HepG2 (cell line): Measurements from ENCODE around the gene MARCHF2. TPM values are rescaled to one million over a fixed set of nuclear protein-coding genes. Genes with fewer than 3 reads are reported as not detected.

ENCODE experiments used
- HOXA5 ChIP-seq: sonication (generic); formaldehyde crosslinking; IDR thresholded peaks from 2 replicates; pipeline ENCODE4 v1.4.0; 2020; ENCODE audit warnings: missing genetic modification reagents
- RAD51 ChIP-seq: fragments of 450-650 bp; IDR thresholded peaks from 2 replicates; pipeline ENCODE4 v1.6.1; 2016; ENCODE audit warnings: borderline replicate concordance
- TCF12 ChIP-seq, 2 experiments: fragments of 450-650 bp in 1 of 2; sonication (generic) in 1 of 2; formaldehyde crosslinking in 1 of 2; IDR thresholded peaks; 2 replicates each; pipeline versions ENCODE4 v1.6.1 to v1.8.0; 2017 to 2022; ENCODE audit warnings: antibody characterized with exemption in 1 of 2, mild to moderate bottlenecking in 1 of 2, missing genetic modification reagents in 1 of 2, moderate library complexity in 1 of 2
- TCF7L2 ChIP-seq: IDR thresholded peaks from 2 replicates; pipeline ENCODE4 v1.6.1; 2011; ENCODE audit warnings: mild to moderate bottlenecking, low read depth, low read length, moderate library complexity
- ZNF547 ChIP-seq: sonication (generic); formaldehyde crosslinking; IDR thresholded peaks from 2 replicates; pipeline ENCODE4 v1.5.1; 2020; ENCODE audit warnings: mild to moderate bottlenecking, missing genetic modification reagents
- polyA plus RNA-seq, 8 experiments: library from polyadenylated mRNA; depleted of rRNA in 3 of 8; stranded (reverse) in 7 of 8; unstranded in 1 of 8; fragments of >200 nt; fragmentation: Illumina TruSeq in 4 of 8; extraction: Trizol in 4 of 8; gene quantifications; 2 replicates each; pipeline versions ENCODE4 v1.2.1 to v1.2.3, GENCODE V29; 2011 to 2016; ENCODE audit warnings: low read depth in 4 of 8, missing spikeins in 1 of 8, mixed read lengths in 1 of 8; ENCODE audit not compliant: insufficient read depth in 1 of 8
- total RNA-seq, 5 experiments: library from RNA; depleted of rRNA; stranded (reverse); fragments of >200 nt; fragmentation: Illumina TruSeq; extraction: Trizol; gene quantifications; 2 replicates each; pipeline ENCODE4 v1.2.3, GENCODE V29; 2016; ENCODE audit warnings: low read depth in 1 of 5
- TF ChIP-seq, protein P1 (sequence below): sonication (generic); formaldehyde crosslinking; IDR thresholded peaks from 2 replicates; pipeline ENCODE4 v1.5.1; 2020; ENCODE audit warnings: mild to moderate bottlenecking, missing genetic modification reagents, borderline replicate concordance
- TF ChIP-seq, protein P2 (sequence below): sonication (generic); formaldehyde crosslinking; IDR thresholded peaks from 2 replicates; pipeline ENCODE4 v1.4.0; 2020; ENCODE audit warnings: low read depth, missing genetic modification reagents
- TF ChIP-seq, protein P3 (sequence below): IDR thresholded peaks from 2 replicates; pipeline ENCODE4 v1.6.1; 2016; ENCODE audit warnings: low read depth
- TF ChIP-seq, protein P4 (sequence below), 2 experiments: IDR thresholded peaks; 2 replicates each; pipeline ENCODE4 v1.6.1; 2011 to 2012; ENCODE audit warnings: low read length in 2 of 2, borderline replicate concordance in 1 of 2, low read depth in 1 of 2, mild to moderate bottlenecking in 1 of 2, moderate library complexity in 1 of 2
- TF ChIP-seq, protein P5 (sequence below): IDR thresholded peaks from 2 replicates; pipeline ENCODE4 v1.6.1; 2016; ENCODE audit warnings: missing biosample characterization, missing genetic modification reagents, low read depth
- TF ChIP-seq, protein P6 (sequence below): sonication (generic); formaldehyde crosslinking; IDR thresholded peaks from 2 replicates; pipeline ENCODE4 v1.4.0; 2020; ENCODE audit warnings: missing genetic modification reagents, borderline replicate concordance

MARCHF2 gene
- total and polyA plus RNA-seq, 2 of the 13 experiments (the other 11 are each of a cell fraction or from before 2014, with no cell fraction given), result 12.7 to 13.0 TPM

DNA sequence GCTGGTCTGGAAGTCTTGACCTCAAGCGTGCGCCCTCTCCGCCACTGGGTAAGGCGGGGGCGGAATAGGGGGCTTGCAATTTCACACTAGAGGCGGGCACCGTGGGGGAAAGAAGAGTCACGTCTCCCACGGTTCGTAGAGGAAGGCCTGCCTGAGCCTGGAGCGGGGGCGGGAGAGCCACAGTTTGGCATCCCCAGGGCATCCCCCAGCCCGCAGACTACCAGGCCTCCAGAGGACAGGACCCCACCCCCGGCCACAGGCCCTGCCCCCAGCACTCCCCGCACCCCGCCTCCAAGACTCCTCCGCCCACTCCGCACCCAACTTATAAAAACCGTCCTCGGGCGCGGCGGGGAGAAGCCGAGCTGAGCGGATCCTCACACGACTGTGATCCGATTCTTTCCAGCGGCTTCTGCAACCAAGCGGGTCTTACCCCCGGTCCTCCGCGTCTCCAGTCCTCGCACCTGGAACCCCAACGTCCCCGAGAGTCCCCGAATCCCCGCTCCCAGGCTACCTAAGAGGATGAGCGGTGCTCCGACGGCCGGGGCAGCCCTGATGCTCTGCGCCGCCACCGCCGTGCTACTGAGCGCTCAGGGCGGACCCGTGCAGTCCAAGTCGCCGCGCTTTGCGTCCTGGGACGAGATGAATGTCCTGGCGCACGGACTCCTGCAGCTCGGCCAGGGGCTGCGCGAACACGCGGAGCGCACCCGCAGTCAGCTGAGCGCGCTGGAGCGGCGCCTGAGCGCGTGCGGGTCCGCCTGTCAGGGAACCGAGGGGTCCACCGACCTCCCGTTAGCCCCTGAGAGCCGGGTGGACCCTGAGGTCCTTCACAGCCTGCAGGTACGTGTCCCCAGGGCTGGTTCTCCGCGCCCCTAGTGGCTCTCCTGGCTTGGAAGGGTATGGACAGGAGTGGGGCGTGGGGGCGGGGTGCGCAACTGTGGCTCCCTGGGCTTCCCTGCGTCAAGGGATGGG, 49.0 kb upstream of the MARCHF2 start, which contains the start of gene ANGPTL4 (continued):
- TF ChIP-seq, protein P1, sequence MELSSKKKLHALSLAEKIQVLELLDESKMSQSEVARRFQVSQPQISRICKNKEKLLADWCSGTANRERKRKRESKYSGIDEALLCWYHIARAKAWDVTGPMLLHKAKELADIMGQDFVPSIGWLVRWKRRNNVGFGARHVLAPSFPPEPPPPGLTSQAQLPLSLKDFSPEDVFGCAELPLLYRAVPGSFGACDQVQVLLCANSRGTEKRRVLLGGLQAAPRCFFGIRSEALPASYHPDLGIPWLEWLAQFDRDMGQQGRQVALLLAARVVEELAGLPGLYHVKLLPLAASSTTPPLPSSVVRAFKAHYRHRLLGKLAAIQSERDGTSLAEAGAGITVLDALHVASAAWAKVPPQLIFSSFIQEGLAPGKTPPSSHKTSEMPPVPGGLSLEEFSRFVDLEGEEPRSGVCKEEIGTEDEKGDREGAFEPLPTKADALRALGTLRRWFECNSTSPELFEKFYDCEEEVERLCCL, result no peak
- TF ChIP-seq, protein P2, sequence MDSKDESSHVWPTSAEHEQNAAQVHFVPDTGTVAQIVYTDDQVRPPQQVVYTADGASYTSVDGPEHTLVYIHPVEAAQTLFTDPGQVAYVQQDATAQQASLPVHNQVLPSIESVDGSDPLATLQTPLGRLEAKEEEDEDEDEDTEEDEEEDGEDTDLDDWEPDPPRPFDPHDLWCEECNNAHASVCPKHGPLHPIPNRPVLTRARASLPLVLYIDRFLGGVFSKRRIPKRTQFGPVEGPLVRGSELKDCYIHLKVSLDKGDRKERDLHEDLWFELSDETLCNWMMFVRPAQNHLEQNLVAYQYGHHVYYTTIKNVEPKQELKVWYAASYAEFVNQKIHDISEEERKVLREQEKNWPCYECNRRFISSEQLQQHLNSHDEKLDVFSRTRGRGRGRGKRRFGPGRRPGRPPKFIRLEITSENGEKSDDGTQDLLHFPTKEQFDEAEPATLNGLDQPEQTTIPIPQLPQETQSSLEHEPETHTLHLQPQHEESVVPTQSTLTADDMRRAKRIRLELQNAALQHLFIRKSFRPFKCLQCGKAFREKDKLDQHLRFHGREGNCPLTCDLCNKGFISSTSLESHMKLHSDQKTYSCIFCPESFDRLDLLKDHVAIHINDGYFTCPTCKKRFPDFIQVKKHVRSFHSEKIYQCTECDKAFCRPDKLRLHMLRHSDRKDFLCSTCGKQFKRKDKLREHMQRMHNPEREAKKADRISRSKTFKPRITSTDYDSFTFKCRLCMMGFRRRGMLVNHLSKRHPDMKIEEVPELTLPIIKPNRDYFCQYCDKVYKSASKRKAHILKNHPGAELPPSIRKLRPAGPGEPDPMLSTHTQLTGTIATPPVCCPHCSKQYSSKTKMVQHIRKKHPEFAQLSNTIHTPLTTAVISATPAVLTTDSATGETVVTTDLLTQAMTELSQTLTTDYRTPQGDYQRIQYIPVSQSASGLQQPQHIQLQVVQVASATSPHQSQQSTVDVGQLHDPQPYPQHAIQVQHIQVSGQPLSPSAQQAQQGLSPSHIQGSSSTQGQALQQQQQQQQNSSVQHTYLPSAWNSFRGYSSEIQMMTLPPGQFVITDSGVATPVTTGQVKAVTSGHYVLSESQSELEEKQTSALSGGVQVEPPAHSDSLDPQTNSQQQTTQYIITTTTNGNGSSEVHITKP (CRISPR knock-in tag), result no peak
- TF ChIP-seq ZNF547 (CRISPR knock-in tag) (0 out of 2 replicates have a peak, but pooled peaks have one; percentile 30), RAD51 (no peak), TCF7L2 (no peak), HOXA5 (CRISPR knock-in tag) (no peak; the same call in 1 of the 2 replicates), TCF12 (IDR thresholded peaks at IDR 0.05) (no peak), TCF12 (CRISPR knock-in tag; IDR thresholded peaks at IDR 0.05) (no peak)
- TF ChIP-seq, protein P3, sequence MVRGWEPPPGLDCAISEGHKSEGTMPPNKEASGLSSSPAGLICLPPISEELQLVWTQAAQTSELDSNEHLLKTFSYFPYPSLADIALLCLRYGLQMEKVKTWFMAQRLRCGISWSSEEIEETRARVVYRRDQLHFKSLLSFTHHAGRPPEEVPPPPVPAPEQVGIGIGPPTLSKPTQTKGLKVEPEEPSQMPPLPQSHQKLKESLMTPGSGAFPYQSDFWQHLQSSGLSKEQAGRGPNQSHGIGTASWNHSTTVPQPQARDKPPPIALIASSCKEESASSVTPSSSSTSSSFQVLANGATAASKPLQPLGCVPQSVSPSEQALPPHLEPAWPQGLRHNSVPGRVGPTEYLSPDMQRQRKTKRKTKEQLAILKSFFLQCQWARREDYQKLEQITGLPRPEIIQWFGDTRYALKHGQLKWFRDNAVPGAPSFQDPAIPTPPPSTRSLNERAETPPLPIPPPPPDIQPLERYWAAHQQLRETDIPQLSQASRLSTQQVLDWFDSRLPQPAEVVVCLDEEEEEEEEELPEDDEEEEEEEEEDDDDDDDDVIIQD (CRISPR knock-in tag), result no peak
- TF ChIP-seq, protein P4, sequence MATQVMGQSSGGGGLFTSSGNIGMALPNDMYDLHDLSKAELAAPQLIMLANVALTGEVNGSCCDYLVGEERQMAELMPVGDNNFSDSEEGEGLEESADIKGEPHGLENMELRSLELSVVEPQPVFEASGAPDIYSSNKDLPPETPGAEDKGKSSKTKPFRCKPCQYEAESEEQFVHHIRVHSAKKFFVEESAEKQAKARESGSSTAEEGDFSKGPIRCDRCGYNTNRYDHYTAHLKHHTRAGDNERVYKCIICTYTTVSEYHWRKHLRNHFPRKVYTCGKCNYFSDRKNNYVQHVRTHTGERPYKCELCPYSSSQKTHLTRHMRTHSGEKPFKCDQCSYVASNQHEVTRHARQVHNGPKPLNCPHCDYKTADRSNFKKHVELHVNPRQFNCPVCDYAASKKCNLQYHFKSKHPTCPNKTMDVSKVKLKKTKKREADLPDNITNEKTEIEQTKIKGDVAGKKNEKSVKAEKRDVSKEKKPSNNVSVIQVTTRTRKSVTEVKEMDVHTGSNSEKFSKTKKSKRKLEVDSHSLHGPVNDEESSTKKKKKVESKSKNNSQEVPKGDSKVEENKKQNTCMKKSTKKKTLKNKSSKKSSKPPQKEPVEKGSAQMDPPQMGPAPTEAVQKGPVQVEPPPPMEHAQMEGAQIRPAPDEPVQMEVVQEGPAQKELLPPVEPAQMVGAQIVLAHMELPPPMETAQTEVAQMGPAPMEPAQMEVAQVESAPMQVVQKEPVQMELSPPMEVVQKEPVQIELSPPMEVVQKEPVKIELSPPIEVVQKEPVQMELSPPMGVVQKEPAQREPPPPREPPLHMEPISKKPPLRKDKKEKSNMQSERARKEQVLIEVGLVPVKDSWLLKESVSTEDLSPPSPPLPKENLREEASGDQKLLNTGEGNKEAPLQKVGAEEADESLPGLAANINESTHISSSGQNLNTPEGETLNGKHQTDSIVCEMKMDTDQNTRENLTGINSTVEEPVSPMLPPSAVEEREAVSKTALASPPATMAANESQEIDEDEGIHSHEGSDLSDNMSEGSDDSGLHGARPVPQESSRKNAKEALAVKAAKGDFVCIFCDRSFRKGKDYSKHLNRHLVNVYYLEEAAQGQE (IDR thresholded peaks at IDR 0.05; ENCODE audit: borderline replicate concordance in 1 of 2, low read depth in 1 of 2, low read length in 2 of 2), result no peak
- TF ChIP-seq, protein P5, sequence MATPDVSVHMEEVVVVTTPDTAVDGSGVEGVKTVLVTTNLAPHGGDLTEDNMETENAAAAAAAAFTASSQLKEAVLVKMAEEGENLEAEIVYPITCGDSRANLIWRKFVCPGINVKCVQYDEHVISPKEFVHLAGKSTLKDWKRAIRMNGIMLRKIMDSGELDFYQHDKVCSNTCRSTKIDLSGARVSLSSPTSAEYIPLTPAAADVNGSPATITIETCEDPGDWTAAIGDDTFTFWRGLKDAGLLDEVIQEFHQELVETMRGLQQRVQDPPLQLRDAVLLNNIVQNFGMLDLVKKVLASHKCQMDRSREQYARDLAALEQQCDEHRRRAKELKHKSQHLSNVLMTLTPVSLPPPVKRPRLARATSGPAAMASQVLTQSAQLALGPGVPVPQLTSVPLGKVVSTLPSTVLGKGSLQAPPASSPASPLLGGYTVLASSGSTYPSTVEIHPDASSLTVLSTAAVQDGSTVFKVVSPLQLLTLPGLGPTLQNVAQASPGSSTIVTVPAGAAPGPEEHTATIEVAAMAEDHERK (CRISPR knock-in tag), result no peak
- TF ChIP-seq, protein P6, sequence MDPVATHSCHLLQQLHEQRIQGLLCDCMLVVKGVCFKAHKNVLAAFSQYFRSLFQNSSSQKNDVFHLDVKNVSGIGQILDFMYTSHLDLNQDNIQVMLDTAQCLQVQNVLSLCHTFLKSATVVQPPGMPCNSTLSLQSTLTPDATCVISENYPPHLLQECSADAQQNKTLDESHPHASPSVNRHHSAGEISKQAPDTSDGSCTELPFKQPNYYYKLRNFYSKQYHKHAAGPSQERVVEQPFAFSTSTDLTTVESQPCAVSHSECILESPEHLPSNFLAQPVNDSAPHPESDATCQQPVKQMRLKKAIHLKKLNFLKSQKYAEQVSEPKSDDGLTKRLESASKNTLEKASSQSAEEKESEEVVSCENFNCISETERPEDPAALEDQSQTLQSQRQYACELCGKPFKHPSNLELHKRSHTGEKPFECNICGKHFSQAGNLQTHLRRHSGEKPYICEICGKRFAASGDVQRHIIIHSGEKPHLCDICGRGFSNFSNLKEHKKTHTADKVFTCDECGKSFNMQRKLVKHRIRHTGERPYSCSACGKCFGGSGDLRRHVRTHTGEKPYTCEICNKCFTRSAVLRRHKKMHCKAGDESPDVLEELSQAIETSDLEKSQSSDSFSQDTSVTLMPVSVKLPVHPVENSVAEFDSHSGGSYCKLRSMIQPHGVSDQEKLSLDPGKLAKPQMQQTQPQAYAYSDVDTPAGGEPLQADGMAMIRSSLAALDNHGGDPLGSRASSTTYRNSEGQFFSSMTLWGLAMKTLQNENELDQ (CRISPR knock-in tag), result no peak
